GM12891 (cell line): Measurements from ENCODE around the gene ABCB6.

Experiments used
- DNase-seq: peaks from one replicate; pipeline ENCODE4 v3.0.0; 2011; ENCODE audit warnings: low spot score; ENCODE audit not compliant: insufficient read length
- FAIRE-seq: peaks from 2 replicates; lab custom pipeline; 2011; peaks lifted over from hg19 to GRCh38; lab: Jason Lieb, UNC
- PAX5 ChIP-seq: IDR thresholded peaks from 2 replicates; pipeline ENCODE4 v1.6.1; 2011; ENCODE audit warnings: low read length, moderate library complexity, mild to moderate bottlenecking; ENCODE audit not compliant: insufficient read depth, severe bottlenecking
- POLR2A ChIP-seq: IDR thresholded peaks from 2 replicates; pipeline ENCODE4 v1.6.1; 2011; ENCODE audit warnings: low read depth, low read length, control low read depth
- POLR2AphosphoS5 ChIP-seq: IDR thresholded peaks from 2 replicates; pipeline ENCODE4 v1.6.1; 2011; ENCODE audit warnings: low read depth, low read length, control low read depth
- POU2F2 ChIP-seq: IDR thresholded peaks from 2 replicates; pipeline ENCODE4 v1.6.1; 2011; ENCODE audit warnings: low read depth, mild to moderate bottlenecking, control low read depth, low read length, moderate library complexity
- SPI1 ChIP-seq: IDR thresholded peaks from 2 replicates; pipeline ENCODE4 v1.6.1; 2011; ENCODE audit warnings: low read depth, low read length, control low read depth
- TAF1 ChIP-seq: IDR thresholded peaks from 2 replicates; pipeline ENCODE4 v1.6.1; 2011; ENCODE audit warnings: low read depth, low read length, control low read depth

Gene ABCB6

GRCh38 chr2:219177552-219178376 is 41.0 kb downstream of the ABCB6 start, which contains the start of gene RETREG2:
Gene RETREG2 (plus strand): TSS chr2:219178275. CDS start chr2:219178353, 78 bp downstream.
- FAIRE-seq (peak; percentile 99), DNase-seq (peak; percentile 97)
- TF ChIP-seq TAF1 (peak; percentile 67), SPI1 (peak; percentile 72), POU2F2 (no peak), POLR2A (peak; percentile 82), POLR2AphosphoS5 (peak; percentile 81)

- DNase-seq, result peak; percentile 89
- FAIRE-seq, result peak; percentile 96
- peak; percentile 73 for TF ChIP-seq POLR2AphosphoS5
- no peak for TF ChIP-seq PAX5
- TF ChIP-seq SPI1, result peak; percentile 45; the same call in 1 of the 2 replicates
- no peak for TF ChIP-seq POU2F2
- peak; percentile 85 for TF ChIP-seq POLR2A
- peak; percentile 50; the same call in 1 of the 2 replicates for TF ChIP-seq TAF1
Observed at GRCh38 chr2:219176818-219177551, 41.8 kb downstream of the ABCB6 start, which contains the start of gene CNPPD1. Gene CNPPD1 (minus strand): TSS chr2:219176925. CDS start chr2:219176828, 97 bp downstream.

- DNase-seq, result no peak
- FAIRE-seq, result peak; percentile 77
- TF ChIP-seq POLR2AphosphoS5 (no peak), POLR2A (no peak), POU2F2 (no peak), PAX5 (peak; percentile 67), TAF1 (no peak), SPI1 (peak; percentile 92)
Observed at GRCh38 chr2:219175928-219176817, 42.6 kb downstream of the ABCB6 start.

DNA sequence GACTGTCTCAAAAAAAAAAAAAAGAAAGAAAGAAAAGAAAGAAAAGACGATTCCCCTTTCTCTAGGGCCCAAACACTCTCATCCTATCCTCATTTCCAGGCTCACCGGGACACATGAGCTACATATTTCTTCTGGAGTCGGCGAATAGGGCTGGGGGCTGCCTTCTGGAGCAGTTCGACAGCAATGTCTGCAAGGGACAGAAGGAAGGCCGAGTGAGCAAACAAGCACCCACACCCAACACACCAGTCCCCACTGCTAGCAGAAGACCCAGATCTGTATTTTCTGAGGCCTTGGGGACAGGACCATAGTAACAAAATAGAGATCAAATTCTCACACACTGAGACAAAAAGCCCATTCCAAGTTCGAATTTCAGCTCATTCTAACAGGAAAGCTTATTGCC is 43.3 kb downstream of the ABCB6 start:
- no peak for FAIRE-seq
- no peak for DNase-seq
- TF ChIP-seq SPI1, result no peak
- no peak for TF ChIP-seq PAX5
- no peak for TF ChIP-seq POLR2A
- no peak for TF ChIP-seq TAF1

DNA sequence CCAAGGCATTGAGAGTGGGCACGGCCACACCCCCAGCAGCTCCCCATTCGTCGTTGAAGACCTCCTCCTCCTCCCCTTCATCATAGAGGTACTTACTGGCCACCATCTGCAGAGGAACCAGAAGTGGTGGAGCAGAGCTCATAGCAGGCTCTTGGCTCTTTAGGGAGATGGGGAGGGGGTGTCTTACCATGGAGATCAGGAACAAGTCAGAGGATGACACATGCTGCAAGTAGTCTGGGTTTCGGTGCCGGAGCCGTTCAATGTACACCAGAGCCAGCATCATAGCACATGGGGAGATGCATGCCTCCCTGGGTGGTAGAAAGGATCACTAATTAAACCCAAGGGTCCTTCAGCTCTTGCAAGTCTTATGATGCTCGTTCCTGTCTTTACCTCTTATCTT is 44.0 kb downstream of the ABCB6 start:
- FAIRE-seq, result no peak

GRCh38 chr2:219174146-219174545 is 44.6 kb downstream of the ABCB6 start:
- FAIRE-seq (no peak), DNase-seq (no peak)

More for the DNA sequence above, 44.0 kb downstream of the ABCB6 start:
- DNase-seq, result no peak
- no peak for TF ChIP-seq POU2F2
- TF ChIP-seq TAF1, result no peak
- TF ChIP-seq SPI1, result no peak
- no peak for TF ChIP-seq POLR2A
- no peak for TF ChIP-seq PAX5
- no peak for TF ChIP-seq POLR2AphosphoS5

DNA sequence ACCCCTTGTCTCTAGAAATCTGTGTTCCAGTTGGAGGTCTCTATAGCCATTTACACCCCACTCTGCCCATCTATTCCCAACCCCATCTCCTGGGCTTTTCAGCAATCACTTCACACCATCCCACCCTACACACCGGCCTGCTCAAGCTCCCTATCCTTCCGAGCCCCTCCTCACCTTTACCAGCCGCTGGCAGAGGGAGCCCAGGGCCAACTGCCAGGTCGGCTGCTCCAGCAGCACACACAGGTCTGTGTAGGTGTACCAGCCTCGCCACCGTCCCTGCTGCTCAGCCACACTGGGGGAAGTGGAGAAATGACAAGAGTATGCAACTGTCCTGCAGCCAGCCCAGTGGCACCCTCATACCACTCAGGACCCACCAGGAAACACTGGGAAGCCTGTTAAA is 45.6 kb downstream of the ABCB6 start:
- FAIRE-seq (no peak), DNase-seq (no peak)
- TF ChIP-seq TAF1 (no peak), SPI1 (no peak), PAX5 (no peak)

More at GRCh38 chr2:219174146-219174545, 44.6 kb downstream of the ABCB6 start:
- TF ChIP-seq POLR2AphosphoS5 (no peak), POU2F2 (no peak), PAX5 (no peak), SPI1 (no peak), POLR2A (no peak), TAF1 (no peak)

DNA sequence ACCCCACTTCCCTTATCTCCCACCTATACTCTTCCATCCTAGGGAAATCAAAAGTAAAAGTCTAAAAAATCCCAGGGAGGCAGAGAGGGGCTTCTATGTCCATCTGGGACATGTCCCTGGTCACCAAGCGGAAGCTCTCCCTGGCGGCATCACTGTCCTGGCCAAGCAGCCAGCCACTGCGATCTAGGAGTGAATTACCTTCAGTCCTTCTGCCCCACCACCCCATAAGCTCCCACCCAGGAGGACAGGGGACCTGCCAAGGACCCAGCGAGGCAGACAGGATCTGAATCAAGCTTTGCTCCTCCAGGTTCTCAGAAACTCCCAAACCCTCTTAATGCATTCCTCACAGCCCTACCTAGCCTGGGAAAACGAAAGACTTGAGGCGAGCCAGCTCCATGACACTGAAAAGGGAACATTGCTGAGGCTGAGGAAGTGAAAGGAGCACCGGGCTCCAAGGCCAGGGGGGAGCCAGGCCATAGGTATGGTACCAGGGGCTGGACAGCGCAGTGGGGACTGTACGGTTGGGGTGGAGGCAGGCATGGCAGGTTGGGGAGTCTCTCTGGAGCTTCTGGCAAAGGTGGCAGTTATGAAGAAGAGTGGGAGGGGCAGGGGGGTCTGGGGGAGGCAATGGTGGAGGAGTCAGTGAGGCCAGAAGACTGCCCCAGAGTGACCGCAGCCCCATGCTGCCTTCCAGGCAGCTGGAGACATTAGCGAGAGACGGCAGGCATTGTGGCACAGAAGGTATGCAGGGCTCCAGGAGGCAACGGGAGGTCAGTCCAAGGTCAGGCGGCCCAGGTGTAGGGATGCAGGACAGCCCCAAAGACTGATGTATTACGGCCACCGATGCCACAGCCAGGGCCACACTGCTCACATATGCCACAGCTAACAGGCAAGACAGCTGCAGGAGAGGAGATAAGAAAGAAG is 46.3 kb downstream of the ABCB6 start:
- TF ChIP-seq SPI1 (no peak), TAF1 (no peak), PAX5 (no peak)
- DNase-seq (no peak), FAIRE-seq (no peak)
